ENCODE measurements around the gene NPC1L1.
"Not testable (repeated sequence)": the region's sequence is repeated elsewhere in the genome, so short reads cannot be mapped to it uniquely, and the experiment has no call there.

Gene NPC1L1

DNA sequence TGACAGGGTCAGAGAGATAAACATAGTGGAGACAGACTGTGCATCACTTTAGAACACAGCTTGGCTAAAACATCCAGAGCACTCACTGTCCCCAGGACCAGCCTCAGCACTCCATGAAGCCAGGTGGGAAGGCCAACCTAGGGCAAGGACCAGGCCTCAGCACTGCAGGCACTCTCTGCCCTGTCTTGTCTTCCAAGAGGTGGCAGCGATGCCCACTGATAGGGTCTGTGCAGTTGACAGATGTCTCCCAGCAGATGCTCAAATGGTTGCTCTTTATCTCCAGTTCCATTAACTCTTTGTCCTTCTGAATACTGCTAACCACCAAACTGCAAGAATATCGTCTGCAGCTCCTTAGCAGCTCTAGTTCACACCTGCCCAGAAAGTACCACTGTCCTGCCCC lies 23.5 kb upstream of the NPC1L1 start:
- DNase-seq, result no peak

DNA sequence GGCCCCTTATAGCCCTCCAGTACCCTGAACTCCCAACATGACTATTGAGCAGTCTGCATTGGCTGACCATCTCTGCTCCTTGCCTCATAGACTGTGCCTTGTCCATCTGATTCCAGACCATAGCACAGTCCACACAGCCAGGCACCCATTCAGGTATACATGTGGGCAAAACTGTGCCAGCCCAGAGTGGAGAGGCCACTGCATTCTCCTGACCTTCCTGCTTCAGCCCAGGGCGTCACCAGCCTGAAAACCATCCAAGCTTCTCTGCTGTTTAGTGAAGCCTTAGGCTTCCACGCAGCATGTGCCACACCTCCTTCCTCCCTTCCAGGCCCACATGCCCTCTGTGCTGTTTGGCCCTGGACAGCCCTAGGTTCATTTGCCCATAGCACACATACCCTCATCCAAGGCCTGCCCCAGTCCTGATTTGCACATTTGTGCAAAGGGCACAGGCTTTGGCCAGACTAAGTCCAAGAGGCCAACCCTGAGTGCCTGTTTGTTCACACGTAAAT lies 22.1 kb upstream of the NPC1L1 start:
- no peak for DNase-seq

DNA sequence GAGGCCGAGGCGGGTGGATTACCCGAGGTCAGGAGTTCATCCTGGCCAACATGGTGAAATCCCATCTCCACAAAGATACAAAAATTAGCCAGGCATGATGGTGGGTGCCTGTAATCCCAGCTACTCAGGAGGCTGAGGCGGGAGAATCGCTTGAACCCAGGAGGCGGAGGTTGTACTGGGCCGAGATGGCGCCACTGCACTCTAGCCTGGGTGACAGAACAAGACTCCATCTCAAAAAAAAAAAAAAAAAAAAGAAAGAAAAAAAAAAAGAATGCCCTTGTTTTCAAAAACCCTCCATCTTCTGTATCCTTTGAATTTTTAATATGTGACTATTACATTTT lies 21.5 kb upstream of the NPC1L1 start:
- not testable (repeated sequence) for DNase-seq

DNA sequence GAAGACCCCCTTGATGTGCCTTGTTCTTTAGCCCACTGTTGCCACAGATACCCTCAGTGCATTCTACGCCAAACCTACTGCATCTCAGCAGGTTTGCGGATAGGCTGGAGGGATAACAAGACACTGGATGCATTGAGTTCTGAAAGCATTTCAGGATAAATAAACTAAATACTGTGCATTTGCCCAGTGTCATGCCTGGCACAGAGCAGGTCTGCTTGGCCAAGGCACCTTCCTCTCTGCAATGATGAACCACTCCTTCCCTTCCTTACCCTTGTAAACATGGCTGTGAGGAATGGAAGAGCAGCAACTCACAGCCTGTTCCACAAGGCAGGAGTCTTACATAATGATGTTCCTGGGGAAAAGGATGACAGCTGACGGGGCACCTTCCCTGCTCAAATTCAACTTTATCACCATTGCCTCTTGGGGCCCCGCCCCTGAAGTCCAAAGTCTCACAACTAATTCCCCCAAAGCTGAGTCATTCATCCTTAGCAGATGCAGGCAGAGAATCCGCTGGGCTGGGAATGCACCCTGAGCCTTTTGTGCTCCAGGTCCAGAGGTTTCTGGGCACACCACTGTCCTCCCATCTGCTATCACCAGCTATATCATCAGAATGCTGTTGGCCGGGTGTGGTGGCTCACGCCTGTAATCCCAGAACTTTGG lies 21.0 kb upstream of the NPC1L1 start:
- peak; percentile 73 for DNase-seq

DNA sequence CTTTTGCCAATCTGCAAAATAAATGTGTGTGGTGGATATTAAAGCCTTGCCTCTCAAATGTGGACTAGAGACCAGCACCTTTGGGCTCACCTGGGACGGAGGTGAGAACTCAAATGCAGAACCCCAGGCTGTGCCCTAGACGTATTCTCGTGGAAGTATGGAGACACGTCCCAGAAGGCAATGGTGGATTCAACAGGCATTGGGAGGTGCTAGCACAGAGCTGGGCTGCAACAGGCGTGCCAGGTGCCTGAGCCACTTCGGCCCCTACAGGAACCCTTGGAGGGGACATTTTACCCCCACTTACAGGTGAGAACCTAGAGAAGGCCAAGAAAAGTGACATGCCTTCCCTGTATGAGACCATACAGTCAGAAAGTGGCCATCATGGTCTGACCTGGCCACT lies 20.4 kb upstream of the NPC1L1 start:
- DNase-seq, result no peak

DNA sequence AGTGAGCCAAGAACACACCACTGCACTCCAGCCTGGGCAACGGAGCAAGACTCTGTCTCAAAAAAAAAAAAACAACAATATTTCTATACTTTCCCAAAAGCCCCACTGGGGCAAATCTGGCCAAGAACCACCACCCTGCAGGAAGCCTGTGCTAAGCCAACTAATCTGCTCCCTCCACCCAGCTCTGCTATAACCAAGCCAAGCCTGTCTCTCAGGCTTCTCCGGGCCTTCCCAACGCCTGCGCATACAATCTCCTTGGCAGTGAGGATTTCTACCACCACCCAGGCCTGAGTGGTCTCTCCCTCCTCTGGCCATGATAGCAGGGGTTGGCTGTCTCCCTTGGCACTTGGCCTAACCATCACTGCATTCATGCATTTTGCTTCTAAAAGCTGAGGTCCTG lies 18.4 kb upstream of the NPC1L1 start:
- DNase-seq, result peak; percentile 25

DNA sequence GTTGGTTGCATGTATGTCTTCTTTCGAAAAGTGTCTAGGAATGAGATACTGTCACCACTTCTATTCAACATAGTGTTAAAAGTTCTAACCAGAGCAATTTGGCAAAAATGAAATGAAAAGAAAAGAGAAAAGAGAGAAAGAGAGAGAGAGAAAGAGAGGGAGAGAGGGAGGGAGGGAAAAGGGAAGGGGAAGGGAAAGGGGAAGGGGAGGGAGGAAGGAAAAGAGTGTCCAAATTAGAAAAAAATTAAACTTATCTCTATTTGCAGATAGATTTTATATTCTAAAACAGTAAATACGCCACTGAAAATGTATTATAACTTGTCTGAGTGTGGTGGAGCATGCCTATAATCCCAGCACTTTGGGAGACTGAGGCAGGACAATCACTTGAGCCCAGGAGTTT lies 16.4 kb upstream of the NPC1L1 start:
- no peak for DNase-seq

DNA sequence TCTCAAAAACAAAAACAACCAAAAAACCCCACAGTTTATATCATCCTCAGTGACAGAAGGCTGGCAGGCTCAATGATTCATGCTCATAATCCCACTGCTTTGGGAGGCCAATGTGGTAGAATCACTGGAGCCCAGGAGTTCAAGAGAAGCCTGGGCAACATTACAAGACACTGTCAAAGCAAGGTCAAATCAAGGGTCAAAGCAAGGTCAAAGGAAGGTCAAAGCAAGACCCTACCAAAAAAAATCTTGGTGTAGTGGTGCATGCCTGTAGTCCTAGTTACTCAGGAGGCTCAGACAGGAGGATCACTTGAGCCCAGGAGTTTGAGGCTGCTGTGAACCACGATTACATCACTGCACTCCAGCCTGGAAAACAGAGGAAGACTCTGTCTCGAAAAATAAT lies 14.2 kb upstream of the NPC1L1 start:
- DNase-seq, result no peak

DNA sequence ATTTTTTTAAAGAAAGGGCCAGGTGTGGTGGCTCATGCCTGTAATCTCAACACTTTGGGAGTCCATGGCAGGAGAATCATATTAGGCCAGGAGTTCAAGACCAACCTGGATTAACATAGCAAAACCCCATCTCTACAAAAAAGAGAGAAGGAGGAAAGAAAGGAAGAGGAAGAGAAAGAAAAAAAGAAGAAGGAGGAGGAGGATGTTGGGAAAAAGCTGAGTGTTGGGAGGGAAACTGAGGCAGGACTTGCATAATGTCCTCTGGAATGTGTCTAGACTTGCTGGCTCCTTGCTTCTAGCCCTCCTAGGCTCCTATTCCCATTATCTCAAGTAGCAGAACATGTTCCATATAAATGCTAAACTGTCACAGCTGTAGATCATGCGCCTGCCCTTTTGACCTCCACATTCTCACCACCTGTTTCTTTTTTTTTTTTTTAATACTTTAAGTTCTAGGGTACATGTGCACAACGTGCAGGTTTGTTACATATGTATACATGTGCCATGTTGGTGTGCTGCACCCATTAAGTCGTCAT lies 11.4 kb upstream of the NPC1L1 start:
- not testable (repeated sequence) for DNase-seq

DNA sequence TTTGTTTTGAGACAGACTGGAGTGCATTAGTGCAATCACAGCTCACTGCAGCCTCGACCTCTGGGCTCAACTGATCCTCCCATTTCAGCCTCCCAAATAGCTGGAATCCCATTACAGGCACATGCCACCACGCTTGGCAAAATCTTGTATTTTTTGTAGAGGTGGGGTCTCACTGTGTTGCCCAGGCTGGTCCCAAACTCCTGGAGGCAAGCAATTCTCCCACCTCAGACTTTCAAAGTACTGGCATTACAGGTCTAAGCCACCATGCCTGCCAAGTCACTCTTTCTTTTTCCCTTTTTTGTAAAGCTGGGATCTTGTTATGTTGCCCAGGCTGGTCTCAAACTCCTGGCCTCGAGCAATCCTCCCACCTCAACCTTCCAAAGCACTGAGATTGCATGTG lies 8.3 kb upstream of the NPC1L1 start:
- DNase-seq, result no peak

DNA sequence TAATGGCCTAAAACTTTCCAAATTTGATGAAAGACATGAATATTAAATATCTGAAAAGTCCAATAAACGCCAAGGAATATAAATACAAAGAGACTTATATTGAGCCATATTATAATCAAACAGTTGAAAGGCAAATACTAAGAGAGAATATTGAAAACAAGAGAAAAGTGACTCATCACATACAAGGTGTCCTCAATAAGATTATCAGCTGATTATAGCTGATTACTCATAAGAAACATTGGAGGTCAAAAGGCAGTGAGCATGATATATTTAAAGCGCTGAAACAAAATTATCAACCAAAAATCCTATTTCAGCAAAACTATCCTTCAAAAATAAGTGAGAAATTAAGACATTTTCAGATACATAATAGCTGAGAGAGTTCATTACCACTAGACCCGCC lies 7.8 kb upstream of the NPC1L1 start:
- DNase-seq, result no peak

DNA sequence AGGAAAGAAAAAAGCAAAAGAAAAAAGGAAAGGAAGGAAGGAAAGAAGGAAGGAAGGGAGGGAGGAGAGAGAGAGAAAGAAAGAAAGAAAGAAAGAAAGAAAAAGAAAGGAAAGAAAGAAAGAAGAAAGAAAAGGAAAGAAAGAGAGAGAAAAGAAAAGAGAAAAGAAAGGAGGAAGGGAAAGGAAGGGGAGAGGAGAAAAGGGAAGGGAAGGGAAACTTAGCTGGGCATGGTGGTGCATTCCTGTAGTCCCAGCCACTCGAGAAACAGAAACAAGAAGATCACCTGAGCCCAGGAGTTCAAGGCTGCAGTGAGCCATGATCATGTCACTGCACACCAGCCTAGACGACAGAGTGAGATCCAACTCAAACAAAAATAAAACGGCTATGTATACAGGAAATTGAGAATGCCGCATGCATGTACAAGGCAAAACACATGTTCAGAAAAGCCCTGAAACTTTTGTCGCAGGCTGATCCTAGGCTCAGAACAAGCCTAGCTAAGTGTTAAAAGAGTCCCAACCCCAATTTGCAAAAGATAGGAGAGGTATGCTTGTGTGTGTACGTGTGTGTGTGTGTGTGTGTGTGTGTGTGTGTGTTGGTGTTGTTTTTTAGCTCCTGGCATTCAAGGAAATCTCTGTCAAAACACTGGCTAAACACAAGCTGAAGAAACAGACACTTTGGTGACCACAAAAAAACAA lies 6.6 kb upstream of the NPC1L1 start:
- no peak for DNase-seq

DNA sequence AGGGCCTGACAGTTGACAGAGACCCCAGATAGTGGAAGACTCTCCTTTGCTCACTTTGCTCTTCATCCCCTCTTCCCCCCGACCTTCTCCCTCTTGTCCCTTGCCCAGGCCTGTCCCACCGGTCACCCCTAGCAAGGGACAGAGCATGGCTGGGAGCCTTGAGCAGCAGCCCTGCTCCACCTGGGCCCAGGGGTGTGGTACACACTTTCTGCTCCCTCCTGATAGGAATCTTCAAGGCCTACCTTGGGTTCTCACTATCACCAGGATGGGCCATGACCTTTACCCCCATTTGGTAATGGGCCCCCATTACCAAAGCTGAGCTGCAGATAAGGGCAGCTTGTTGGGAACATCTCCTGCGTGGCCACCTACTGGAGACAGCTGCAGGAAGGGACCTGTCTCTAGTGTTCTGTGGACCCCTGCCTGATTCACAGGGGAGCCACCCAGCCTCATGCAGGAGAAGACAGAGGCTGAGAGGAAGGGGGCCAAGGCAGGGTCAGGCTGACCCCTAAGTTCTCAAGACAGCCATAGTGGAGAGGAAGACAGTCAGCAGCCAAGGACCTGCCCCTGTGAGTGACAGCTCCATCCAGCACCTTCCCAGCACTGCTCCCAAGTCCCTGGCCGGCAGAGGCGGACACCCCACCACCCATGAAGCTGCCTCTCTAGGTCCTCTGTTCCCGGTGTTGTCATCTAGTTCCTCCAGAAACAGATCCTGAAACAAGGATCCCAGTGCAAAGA lies 913 bp upstream of the NPC1L1 start:
- DNase-seq, result no peak

DNA sequence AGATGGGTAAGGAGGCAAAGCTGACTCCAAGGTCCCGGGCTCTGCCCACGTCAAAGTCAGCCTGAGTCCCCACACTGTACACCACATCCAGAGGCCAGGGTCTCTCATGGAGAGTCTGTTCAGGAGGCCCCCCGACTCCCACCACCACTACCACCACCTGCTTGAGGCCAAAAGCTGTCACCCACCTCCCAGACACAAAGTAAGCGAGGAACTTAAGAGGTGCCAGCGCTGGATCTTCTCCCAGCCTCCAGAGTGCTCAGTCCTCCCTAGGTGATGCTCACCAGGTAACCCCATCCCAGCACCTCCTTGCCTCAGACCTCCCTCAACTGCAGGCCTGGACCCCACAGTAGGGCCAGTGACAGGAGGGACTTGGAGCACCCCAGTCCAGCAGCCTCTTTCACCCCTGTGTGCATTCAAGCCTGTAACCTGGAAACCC lies 520 bp downstream of the NPC1L1 start:
- DNase-seq, result no peak

DNA sequence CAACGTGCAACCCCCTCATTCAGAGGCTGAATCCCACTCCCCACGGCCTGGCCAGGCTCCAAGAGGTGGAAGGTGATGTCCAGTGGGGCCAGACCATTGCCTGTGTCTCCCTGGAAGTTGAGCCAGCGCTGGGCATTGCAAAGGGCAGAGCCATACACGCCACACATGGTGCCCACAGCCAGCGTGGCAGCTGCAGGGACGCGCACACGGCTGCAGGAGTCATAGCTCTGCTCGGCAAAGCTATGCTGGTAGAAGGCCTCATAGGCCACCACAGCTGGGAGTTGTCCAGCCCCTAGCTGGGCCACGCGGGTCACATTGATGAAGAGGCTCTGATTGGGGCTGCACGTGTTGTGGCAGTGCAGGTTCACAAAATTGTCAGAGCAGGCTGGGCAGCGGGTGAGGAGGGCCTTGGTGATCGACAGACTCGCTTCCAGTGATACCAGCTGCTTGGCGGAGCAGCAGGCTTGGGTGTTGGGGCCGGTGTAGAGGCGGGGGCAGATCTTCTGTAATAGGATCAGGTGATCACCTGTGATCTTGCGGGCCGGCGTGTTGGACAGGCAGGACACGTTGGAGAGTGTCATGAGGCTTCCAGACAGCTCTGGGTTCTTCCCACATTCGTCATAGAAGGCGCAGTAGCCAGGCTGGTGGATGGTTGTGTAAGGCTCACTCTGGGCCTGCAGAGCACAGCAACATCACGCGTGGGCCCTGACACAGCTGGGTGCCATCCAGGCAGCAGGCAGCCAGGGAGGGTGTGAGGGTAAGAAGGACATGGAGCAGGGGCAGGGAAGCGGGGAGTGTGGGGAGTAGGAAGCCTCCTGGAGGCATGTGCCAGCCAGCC lies 1.2 kb downstream of the NPC1L1 start:
- no peak for DNase-seq

DNA sequence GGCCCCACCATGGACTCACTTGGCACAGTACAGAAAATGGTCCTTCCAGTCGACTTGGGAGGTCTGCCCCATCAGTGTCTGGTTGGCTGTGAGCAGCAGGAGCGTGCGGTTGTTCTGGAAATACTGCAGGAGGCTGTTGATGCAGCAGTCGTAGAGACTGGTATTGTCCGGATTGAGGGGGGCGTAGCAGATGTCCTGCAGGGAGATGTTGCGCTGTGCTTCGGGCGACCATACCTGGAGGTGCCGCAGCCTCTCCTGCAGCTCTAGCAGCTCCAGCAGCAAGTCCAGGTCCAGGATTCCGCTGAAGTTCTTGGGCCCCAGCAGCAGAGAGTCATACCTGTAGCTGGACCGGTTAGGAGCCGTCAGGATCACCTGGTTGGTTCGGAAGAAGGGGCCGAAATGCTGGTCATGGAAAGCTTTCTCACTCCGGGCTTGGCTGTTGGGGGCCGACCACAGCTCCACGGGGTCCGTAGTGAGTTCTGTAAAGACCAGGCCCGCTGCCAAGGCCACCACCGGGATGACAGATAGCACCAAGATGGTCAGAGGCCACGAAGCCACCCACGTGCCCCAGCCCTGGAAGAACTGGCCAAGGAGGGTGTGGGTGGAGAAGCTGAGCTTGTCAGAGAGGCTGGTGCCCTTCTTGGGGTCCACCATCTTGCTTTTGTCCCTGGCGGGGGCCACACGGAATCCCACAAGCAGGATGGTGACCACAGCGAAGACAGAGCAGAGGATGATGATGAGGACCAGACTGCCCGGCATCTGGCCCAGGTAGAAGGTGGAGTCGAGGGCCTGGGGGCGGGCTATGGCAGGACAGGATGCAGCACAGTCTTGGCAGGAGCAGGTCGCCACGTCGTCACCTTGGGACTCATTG lies 2.1 kb downstream of the NPC1L1 start:
- no peak for DNase-seq

DNA sequence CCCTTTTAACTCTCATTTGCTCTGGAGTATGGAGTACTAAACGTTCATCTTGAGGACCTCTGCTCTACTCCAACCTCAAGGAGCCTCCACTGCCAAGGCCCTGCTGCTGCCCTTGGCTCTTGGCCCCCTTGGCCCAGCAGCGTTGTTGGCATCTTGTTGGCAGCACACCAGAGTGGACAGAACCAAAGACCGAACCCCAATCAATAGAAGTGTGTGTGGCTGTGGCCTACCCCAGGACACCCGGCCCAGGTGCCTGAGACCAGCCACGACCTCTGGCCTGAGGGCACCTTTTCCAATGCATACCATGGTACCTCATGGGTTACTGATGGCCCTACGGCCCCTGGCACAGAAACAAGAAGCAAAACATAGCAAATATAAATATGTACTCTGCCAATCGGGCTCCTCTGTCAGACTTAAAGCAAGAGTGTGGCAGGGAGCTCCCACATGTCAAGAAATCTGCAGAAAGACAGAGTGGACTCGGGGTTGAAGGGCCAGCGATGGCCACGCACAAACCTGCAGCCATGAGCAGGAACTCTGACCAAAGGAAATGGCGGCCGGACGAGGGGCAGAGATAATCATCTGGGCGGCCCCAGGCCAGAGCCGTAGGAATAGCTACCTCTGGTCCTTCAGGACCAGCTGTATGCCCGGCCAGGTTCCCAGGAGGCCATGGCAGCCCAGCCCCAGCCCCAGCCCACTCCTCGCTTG lies 2.9 kb downstream of the NPC1L1 start:
- DNase-seq, result no peak

DNA sequence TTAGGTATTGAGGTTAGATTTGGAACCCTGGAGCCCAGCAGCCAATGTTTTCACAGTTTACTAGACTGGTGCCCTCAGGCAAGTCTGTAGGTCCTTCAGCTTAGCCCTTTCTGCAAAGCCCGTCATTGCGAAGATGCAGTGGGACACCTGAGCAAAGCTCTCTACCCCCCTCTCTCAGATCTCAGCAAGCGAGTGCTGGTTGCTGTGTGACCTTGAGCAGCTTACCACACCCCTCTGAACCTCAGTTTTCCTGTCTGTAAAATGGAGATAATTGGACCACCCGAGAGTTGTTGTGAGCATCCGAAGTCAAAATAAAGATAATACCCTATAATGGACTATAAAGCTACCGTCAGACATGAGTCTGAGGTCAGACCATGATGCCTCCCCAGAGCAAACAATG lies 3.7 kb downstream of the NPC1L1 start:
- DNase-seq, result no peak

DNA sequence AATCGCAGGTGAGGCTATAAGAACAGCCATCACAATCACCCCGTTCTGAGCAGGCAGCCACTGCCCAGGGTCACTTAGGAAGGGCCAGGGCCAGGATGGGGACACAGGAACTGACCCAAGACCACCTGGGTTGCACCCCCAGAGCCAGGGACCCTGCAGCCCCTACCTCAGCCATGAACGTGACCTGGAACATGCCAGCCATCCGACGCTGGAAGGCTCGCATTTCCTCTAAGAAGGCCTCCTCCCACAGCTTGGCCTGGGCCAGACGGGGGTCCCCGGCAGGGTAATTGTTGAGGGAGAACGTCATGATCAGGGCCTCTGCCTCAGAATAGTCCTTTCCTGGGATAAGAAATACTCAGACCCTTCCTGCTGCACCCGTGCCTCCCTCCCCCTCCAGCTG lies 5.0 kb downstream of the NPC1L1 start:
- no peak for DNase-seq

DNA sequence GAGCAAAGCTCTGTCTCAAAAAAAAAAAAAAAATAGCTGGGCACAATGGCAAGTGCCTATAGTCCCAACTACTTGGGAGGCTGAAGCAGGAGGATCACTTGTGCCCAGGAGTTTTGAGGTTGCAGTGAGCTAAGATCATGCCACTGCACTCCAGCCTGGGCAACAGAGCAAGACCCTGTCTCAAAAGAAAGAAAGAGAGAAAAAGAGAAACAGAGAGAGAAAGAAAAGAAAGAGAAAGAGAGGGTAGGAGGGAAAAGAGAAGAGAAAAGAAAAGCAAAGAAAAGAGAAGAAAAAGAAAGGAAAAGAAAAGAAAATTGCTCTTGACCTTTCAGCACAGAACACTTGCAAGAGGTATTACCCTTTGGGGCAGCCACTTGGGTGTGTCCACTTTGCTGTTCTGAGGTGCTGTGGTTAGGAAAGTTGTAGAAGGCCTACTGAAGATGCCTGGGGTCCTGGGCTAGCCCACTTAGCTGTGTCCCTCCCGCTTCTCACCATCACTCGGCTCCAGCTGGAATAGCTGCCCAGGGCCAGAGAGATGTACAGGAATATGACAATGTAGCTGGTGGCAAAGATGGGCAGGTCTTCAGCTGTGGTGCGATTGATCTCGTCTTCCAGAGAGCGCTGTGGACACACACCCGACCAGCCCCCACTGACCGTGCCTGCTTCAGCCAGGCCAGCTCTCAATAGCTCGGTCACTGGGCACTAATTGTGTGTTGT lies 5.6 kb downstream of the NPC1L1 start:
- DNase-seq, result no peak

DNA sequence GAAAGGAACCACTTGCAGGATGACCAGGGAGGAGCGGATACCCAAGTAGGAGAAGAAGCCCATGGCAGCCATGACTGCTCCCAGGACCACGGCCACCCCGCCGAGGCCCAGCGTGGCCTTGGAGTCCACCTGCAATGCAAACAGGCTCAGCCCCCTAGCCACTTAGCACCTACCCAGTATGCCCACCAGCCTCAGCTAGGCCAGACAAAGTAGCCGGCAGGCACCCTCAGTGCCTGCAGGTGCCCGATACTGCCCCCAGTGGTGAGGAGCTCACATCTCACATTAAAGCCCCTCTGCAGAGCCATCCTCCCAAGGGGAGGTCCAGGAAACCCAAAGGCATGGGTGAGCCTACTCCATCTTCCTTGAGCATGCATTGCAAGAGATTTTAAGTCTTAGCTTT lies 6.6 kb downstream of the NPC1L1 start:
- DNase-seq, result peak; percentile 79
